ENCODE data around the gene PTPRD. TPM values are rescaled to one million over a fixed set of nuclear protein-coding genes. Genes with fewer than 3 reads are reported as not detected.

PTPRD gene
- total RNA-seq, 1 experiment from 2014 or later: 32.5 TPM

- no peak overlapping the region for H4K8ac ChIP-seq (replicated peaks; ENCODE audit: insufficient read length, low read depth, low read length)
- H3K23ac ChIP-seq (ENCODE audit: insufficient read length, low read depth, low read length): no peak overlapping the region
- no peaks in the 10 kb centered on the region for H3K23me2 ChIP-seq (ENCODE audit: insufficient read length, low read depth, low read length, poor library complexity, severe bottlenecking)
- H2BK5ac ChIP-seq (ENCODE audit: insufficient read length, low read length): no peak overlapping the region
- H3K18ac ChIP-seq (ENCODE audit: insufficient read length, low read depth, low read length): no peak overlapping the region
- H3T11ph ChIP-seq (ENCODE audit: low read length): no peak overlapping the region
- Mint-ChIP-seq H3K9me3 (no peaks in the 10 kb centered on the region), H3K27ac (no peak overlapping the region; a peak in 1 of 7 replicates), H3K27me3 (ENCODE audit: low read depth) (no peaks in the 10 kb centered on the region), H3K36me3 (ENCODE audit: insufficient read depth in 1 of 3, low read depth in 3 of 3) (no peaks in the 10 kb centered on the region), H3K4me3 (no peak overlapping the region), H3K4me1 (peaks cover 23 to 26% of the 10 kb centered on the region in 2 experiments)
- H2BK20ac ChIP-seq (ENCODE audit: low read depth, low read length, poor library complexity, severe bottlenecking): no peak overlapping the region
- H3K27me3 ChIP-seq (ENCODE audit: insufficient read depth, low read length): no peaks in the 10 kb centered on the region
- no peak overlapping the region for H3K9ac ChIP-seq (ENCODE audit: extremely low read depth, insufficient read length, low read length)
- H2BK15ac ChIP-seq (ENCODE audit: low read depth, low read length): no peak overlapping the region
- H3K27ac ChIP-seq (ENCODE audit: insufficient read length, low read depth, low read length): no peak overlapping the region
- H2BK120ac ChIP-seq (ENCODE audit: low read depth, low read length, poor library complexity, severe bottlenecking): no peak overlapping the region
- H3K79me2 ChIP-seq (ENCODE audit: insufficient read depth, low read length): no peaks in the 10 kb centered on the region
- no peaks in the 10 kb centered on the region for H3K4me1 ChIP-seq (ENCODE audit: insufficient read depth, low read length)
- H3K9me3 ChIP-seq (ENCODE audit: control insufficient read depth, low read depth, low read length): no peaks in the 10 kb centered on the region
- WGBS (ENCODE audit: extremely low coverage, insufficient read length, low lambda C conversion rate): no CpG with 5 or more reads among the region's 7 CpGs
- H4K20me1 ChIP-seq (ENCODE audit: control insufficient read depth, insufficient read depth, insufficient read length): no peaks in the 10 kb centered on the region
- no peak overlapping the region for H4K5ac ChIP-seq (ENCODE audit: insufficient read length, low read depth, low read length)
- H4K91ac ChIP-seq (ENCODE audit: insufficient read length, low read depth, low read length): no peak overlapping the region
- H2AK5ac ChIP-seq (ENCODE audit: insufficient read length, low read length): no peak overlapping the region
- no peak overlapping the region for H2AFZ ChIP-seq (ENCODE audit: low read length)
- H3K14ac ChIP-seq (ENCODE audit: insufficient read depth, low read length): no peak overlapping the region
- no peak for DNase-seq
- no peak overlapping the region for H3K4me2 ChIP-seq (ENCODE audit: insufficient read depth, insufficient read length, low read length)
- H3K79me1 ChIP-seq (ENCODE audit: insufficient read depth, low read depth, low read length, poor library complexity, severe bottlenecking): no peaks in the 10 kb centered on the region
- H2BK12ac ChIP-seq (ENCODE audit: insufficient read length, low read depth, low read length): no peak overlapping the region
- H3K56ac ChIP-seq (ENCODE audit: insufficient read length, low read depth, low read length): no peak overlapping the region
- no peak overlapping the region for H3K4ac ChIP-seq (ENCODE audit: low read depth, low read length)
- no peak for TF ChIP-seq CTCF (conservative IDR thresholded peaks at IDR 0.05)
Observed at GRCh38 chr9:10438955-10439354, 173.8 kb downstream of the PTPRD start.

Measured in H9 (cell line).